Mesothelial cell of epicardium (in vitro differentiated cells): Measurements from ENCODE around the gene GALNT9. TPM values are rescaled to one million over a fixed set of nuclear protein-coding genes. Genes with fewer than 3 reads are reported as not detected.

Experiments used
- DNase-seq, 2 experiments: peaks; one replicate each; pipeline ENCODE4 v3.0.0; 2021; ENCODE audit warnings: low spot score in 2 of 2; ENCODE audit not compliant: unreplicated experiment in 2 of 2
- H3K27ac Mint-ChIP-seq: 2 replicates; pipeline ENCODE4 v1.8.0; 2021; ENCODE audit warnings: mixed read lengths
- H3K27me3 Mint-ChIP-seq: 2 replicates; pipeline ENCODE4 v1.8.0; 2021; ENCODE audit warnings: low read depth, mixed read lengths
- H3K36me3 Mint-ChIP-seq: 2 replicates; pipeline ENCODE4 v1.8.0; 2021; ENCODE audit warnings: mixed read lengths
- H3K4me1 Mint-ChIP-seq: 2 replicates; pipeline ENCODE4 v1.8.0; 2021; ENCODE audit warnings: mixed read lengths
- H3K4me3 Mint-ChIP-seq: 2 replicates; pipeline ENCODE4 v1.8.0; 2021; ENCODE audit warnings: mild to moderate bottlenecking, moderate library complexity, mixed read lengths
- H3K9me3 Mint-ChIP-seq: 2 replicates; pipeline ENCODE4 v1.8.0; 2021; ENCODE audit warnings: mixed read lengths
- total RNA-seq: library from RNA; stranded (reverse); gene quantifications from 3 replicates; pipeline ENCODE4 v1.2.1, GENCODE V29; 2021
- TF ChIP-seq, protein P1 (sequence below): fragments of 200-600 bp; sonication (generic); IDR thresholded peaks from one replicate; pipeline ENCODE4 v1.5.0; 2021; ENCODE audit warnings: antibody characterized with exemption; ENCODE audit not compliant: unreplicated experiment

GALNT9 gene
- total RNA-seq, 1 donor from 2014 or later: 4.8 TPM

DNA sequence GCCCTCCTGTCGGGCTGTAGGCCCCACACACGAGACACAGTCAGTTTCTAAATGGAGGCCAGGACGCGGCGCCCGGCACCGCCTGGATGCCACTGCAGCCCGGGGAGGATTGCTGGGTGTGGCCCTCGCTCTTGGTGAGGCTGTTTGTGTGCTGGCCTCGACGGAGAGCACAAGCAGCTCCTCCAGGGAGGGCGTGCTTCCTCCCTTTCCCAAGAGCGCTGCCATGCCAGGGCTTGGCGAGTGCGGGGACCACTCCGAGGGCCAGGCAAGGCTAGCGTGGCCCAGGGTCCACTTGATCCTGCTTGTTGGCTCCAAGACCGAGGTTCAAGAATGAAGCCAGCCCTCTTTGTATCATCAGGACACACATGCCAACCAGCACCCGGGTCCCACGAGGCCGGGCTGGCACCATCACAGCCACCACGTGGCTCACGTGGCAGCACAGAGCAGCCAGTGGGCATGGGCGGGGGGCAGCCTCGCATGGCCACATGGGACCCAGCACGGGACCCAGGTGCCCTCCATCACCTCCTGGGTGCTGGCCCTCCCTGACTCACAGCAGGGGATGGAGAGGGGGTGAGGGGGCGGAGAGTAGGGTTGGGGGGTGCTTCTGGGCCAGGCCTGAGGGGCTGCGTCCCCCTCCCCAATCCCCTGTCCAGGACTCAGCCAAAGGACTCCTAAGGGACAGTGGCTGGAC is 113.9 kb downstream of the GALNT9 start:
- Mint-ChIP-seq H3K4me1 (no peaks in the 10 kb centered on the region), H3K4me3 (no peak overlapping the region), H3K27ac (no peak overlapping the region), H3K9me3 (peaks cover 5% of the 10 kb centered on the region), H3K27me3 (peaks cover 66% of the 10 kb centered on the region), H3K36me3 (no peaks in the 10 kb centered on the region)
- TF ChIP-seq, protein P1, sequence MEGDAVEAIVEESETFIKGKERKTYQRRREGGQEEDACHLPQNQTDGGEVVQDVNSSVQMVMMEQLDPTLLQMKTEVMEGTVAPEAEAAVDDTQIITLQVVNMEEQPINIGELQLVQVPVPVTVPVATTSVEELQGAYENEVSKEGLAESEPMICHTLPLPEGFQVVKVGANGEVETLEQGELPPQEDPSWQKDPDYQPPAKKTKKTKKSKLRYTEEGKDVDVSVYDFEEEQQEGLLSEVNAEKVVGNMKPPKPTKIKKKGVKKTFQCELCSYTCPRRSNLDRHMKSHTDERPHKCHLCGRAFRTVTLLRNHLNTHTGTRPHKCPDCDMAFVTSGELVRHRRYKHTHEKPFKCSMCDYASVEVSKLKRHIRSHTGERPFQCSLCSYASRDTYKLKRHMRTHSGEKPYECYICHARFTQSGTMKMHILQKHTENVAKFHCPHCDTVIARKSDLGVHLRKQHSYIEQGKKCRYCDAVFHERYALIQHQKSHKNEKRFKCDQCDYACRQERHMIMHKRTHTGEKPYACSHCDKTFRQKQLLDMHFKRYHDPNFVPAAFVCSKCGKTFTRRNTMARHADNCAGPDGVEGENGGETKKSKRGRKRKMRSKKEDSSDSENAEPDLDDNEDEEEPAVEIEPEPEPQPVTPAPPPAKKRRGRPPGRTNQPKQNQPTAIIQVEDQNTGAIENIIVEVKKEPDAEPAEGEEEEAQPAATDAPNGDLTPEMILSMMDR: no peak
- no peak for DNase-seq

DNA sequence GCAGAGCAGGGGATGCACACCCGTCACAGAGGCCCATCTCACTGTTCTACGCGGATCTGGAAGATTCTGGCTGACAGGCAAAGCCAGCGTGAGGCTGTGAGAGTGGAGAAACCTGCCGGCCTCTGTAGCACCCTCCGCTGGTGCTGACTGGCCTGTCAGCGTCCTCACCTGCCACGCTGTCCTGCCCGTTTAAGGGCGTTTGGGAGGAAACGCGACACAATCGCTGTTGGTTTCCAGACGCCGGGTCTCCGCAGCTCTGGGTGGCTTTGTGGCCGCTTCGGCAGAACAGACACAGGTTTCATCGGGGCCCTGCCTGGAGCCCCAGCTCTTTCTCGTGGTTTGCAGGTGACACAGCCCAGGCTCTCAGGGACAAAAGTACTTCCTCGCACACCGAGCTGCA is 114.5 kb downstream of the GALNT9 start:
- H3K4me1 Mint-ChIP-seq: no peaks in the 10 kb centered on the region
- peaks cover 65% of the 10 kb centered on the region for H3K27me3 Mint-ChIP-seq
- no peak overlapping the region for H3K27ac Mint-ChIP-seq
- no peak overlapping the region for H3K4me3 Mint-ChIP-seq
- no peak for DNase-seq
- H3K36me3 Mint-ChIP-seq: no peaks in the 10 kb centered on the region
- TF ChIP-seq, protein P1: no peak
- no peaks in the 10 kb centered on the region for H3K9me3 Mint-ChIP-seq

DNA sequence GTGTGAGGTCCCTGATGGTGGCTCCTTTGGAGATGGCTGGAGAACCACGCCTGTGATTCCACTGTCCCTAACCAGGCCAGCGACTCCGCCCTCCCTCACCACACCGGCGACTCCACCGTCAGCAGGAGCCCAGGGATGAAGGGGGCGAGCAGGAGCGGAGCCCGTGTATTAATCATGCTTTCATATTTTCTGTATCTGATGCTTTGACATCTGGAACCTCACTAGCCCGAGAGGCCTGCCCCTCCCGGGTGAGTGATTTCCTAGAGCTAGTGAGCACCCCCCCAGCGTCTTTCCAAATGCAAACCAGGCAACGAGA is 115.3 kb downstream of the GALNT9 start:
- no peaks in the 10 kb centered on the region for H3K9me3 Mint-ChIP-seq
- H3K27me3 Mint-ChIP-seq: peaks cover 66% of the 10 kb centered on the region
- no peak overlapping the region for H3K4me3 Mint-ChIP-seq
- no peak overlapping the region for H3K27ac Mint-ChIP-seq
- H3K36me3 Mint-ChIP-seq: no peaks in the 10 kb centered on the region
- DNase-seq: no peak
- TF ChIP-seq, protein P1: no peak
- H3K4me1 Mint-ChIP-seq: no peaks in the 10 kb centered on the region

DNA sequence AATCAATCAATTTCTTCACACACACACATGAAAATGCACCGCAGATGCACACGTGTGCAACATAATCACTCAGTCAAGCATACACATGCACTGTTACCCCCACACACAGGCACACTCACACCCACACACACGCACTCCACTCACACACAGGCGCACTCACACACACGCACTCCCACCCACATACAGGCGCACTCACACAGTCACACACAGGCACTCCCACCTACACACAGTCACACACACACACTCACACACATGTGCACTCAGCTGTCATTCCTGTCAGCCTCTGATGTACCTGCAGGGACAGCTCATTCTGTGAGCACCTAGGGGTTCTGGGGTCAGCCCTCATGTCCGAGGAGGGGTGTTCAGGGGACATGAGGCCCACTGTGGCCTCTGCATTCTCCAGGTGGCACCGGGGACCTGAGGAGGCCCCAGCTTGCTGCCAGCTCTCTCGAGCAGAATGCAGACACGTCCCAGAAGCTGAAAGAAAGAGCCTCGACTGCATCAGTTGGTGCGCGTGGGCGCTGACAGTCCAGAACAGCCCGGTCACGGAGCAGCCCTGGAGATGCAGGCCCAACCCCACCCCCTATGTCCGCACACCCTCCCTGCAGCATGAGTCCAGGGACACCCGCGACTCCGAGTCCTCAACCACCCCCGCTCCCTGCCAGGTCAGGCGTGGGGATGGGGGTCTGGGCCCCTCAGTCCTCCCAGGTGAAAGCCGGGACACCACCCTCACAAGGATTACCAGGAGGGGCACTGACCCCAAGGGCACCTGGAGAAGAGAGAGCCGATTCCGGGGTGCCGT is 115.8 kb downstream of the GALNT9 start:
- Mint-ChIP-seq H3K4me1 (no peaks in the 10 kb centered on the region), H3K9me3 (no peaks in the 10 kb centered on the region), H3K36me3 (no peaks in the 10 kb centered on the region), H3K27me3 (peaks cover 65% of the 10 kb centered on the region), H3K27ac (no peak overlapping the region), H3K4me3 (no peak overlapping the region)
- TF ChIP-seq, protein P1: no peak
- DNase-seq: no peak

DNA sequence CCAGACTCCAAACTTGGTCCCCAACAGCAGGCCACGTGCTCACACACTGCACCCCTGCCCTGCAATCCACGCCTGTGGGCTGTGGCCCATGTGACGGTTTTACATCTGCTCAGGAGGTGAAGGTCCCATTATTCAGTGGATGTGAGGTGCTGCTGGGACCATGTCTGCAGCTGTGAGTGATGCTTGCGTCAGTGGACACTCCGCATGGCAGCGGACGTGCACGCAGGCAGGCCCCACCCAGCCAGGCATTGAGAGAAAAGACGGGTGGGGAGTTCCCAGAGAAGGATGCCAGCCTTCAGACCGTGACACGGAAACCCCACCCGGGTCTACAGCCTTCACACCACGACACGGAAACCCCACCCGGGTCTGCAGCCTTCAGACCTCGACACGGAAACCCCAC is 117.6 kb downstream of the GALNT9 start:
- DNase-seq: no peak
- no peaks in the 10 kb centered on the region for H3K36me3 Mint-ChIP-seq
- peaks cover 63% of the 10 kb centered on the region for H3K27me3 Mint-ChIP-seq
- no peaks in the 10 kb centered on the region for H3K9me3 Mint-ChIP-seq
- no peak overlapping the region for H3K4me3 Mint-ChIP-seq
- H3K27ac Mint-ChIP-seq: no peak overlapping the region
- H3K4me1 Mint-ChIP-seq: no peaks in the 10 kb centered on the region
- TF ChIP-seq, protein P1: no peak
